Measurements from ENCODE around the gene TCOF1. TPM values are rescaled to one million over a fixed set of nuclear protein-coding genes. Genes with fewer than 3 reads are reported as not detected.

TCOF1 gene
- total and polyA plus RNA-seq, 8 donors = 21.8 to 42.6 (median 31.1) TPM

- Histone ChIP-seq H3K27me3 (no peaks in the 10 kb centered on the region), H3K4me1 (no peaks in the 10 kb centered on the region), H3K4me3 (no peak overlapping the region), H3K9me3 (no peaks in the 10 kb centered on the region), H3K36me3 (peaks cover 0 to 100% of the 10 kb centered on the region in 2 donors), H3K27ac (no peak overlapping the region)
- intact Hi-C loops (cut with DNase I) = no loop called here
- ATAC-seq (no peak), DNase-seq (no peak)
- TF ChIP-seq, protein P1, sequence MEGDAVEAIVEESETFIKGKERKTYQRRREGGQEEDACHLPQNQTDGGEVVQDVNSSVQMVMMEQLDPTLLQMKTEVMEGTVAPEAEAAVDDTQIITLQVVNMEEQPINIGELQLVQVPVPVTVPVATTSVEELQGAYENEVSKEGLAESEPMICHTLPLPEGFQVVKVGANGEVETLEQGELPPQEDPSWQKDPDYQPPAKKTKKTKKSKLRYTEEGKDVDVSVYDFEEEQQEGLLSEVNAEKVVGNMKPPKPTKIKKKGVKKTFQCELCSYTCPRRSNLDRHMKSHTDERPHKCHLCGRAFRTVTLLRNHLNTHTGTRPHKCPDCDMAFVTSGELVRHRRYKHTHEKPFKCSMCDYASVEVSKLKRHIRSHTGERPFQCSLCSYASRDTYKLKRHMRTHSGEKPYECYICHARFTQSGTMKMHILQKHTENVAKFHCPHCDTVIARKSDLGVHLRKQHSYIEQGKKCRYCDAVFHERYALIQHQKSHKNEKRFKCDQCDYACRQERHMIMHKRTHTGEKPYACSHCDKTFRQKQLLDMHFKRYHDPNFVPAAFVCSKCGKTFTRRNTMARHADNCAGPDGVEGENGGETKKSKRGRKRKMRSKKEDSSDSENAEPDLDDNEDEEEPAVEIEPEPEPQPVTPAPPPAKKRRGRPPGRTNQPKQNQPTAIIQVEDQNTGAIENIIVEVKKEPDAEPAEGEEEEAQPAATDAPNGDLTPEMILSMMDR (IDR thresholded peaks at IDR 0.05) = no peak
These were observed 43.5 kb downstream of the TCOF1 start for GRCh38 chr5:150401076-150401375.

- Histone ChIP-seq H3K27me3 (no peaks in the 10 kb centered on the region), H3K36me3 (peaks cover 0 to 100% of the 10 kb centered on the region in 2 donors)
These were observed 44.1 kb downstream of the TCOF1 start for GRCh38 chr5:150401376-150402228.

GRCh38 chr5:150402229-150402773 is 44.8 kb downstream of the TCOF1 start:
- DNase-seq = no peak
- Histone ChIP-seq H3K9me3 (no peaks in the 10 kb centered on the region), H3K27me3 (no peaks in the 10 kb centered on the region), H3K4me1 (peaks cover 0 to 3% of the 10 kb centered on the region in 2 donors), H3K36me3 (peaks cover 0 to 100% of the 10 kb centered on the region in 2 donors), H3K4me3 (no peak overlapping the region), H3K27ac (no peak overlapping the region)
- TF ChIP-seq, protein P1 (IDR thresholded peaks at IDR 0.05) = no peak
- intact Hi-C loops (cut with DNase I) = no loop called here
- ATAC-seq = no peak

More at GRCh38 chr5:150401376-150402228, 44.1 kb downstream of the TCOF1 start:
- no peak overlapping the region for H3K4me3 ChIP-seq
- no peaks in the 10 kb centered on the region for H3K4me1 ChIP-seq
- no peak for ATAC-seq
- DNase-seq = no peak
- intact Hi-C loops (cut with DNase I) = no loop called here
- no peak overlapping the region for H3K27ac ChIP-seq
- no peaks in the 10 kb centered on the region for H3K9me3 ChIP-seq
- TF ChIP-seq, protein P1 (IDR thresholded peaks at IDR 0.05) = no peak

DNA sequence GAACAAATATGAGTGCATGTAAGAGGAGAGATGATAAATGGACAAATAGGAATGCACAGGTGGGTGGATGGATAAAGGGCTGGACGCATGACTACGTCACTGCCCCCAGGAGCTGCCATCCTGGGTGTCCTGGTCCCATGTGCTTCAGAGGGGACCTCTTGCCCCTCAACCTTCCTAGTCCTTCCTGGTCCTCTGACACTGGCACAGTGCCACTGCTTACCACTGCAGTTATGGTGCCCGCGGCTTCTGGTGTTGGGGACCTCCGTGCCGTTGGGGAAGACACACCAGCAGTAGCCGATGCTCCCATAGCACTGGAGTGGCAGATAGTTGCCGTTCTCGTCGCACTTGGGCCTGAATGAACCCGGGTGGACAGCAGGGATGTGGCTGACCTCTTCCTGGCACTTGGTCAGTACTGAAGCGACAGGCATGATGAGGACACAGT is 45.4 kb downstream of the TCOF1 start:
- H3K27me3 ChIP-seq = no peaks in the 10 kb centered on the region
- intact Hi-C loops (cut with DNase I) = no loop called here
- TF ChIP-seq, protein P1 (IDR thresholded peaks at IDR 0.05) = no peak
- no peak for ATAC-seq
- peaks cover 0 to 100% of the 10 kb centered on the region in 2 donors for H3K36me3 ChIP-seq
- no peak overlapping the region for H3K27ac ChIP-seq
- H3K9me3 ChIP-seq = no peaks in the 10 kb centered on the region
- no peak for DNase-seq
- H3K4me1 ChIP-seq = peaks cover 0 to 9% of the 10 kb centered on the region in 2 donors
- H3K4me3 ChIP-seq = no peak overlapping the region

- no peak overlapping the region for H3K4me3 ChIP-seq
- peak in 1 of 4 donors; percentile 38 for DNase-seq
- no peak for ATAC-seq
- H3K4me1 ChIP-seq = peaks cover 0 to 21% of the 10 kb centered on the region in 2 donors
- intact Hi-C loops (cut with DNase I) = no loop called here
- no peaks in the 10 kb centered on the region for H3K9me3 ChIP-seq
- H3K27me3 ChIP-seq = no peaks in the 10 kb centered on the region
- H3K27ac ChIP-seq = no peak overlapping the region
- TF ChIP-seq, protein P1 (IDR thresholded peaks at IDR 0.05) = no peak
- H3K36me3 ChIP-seq = peaks cover 0 to 97% of the 10 kb centered on the region in 2 donors
These were observed 46.6 kb downstream of the TCOF1 start for GRCh38 chr5:150404121-150404520.
